Testis (tissue), 3 donors: ENCODE data around the gene CEP85L. TPM values are rescaled to one million over a fixed set of nuclear protein-coding genes. Genes with fewer than 3 reads are reported as not detected.

Source experiments
- DNase-seq: peaks from one replicate; pipeline ENCODE4 v3.0.0-alpha.2; 2019
- H3K27ac ChIP-seq, 2 donors: fragments of 200-600 bp; sonication (generic); one replicate each; pipeline ENCODE4 v1.5.1; 2019
- H3K27me3 ChIP-seq: fragments of 200-600 bp; sonication (generic); one replicate; pipeline ENCODE4 v1.5.1; 2019
- H3K36me3 ChIP-seq: fragments of 200-600 bp; sonication (generic); one replicate; pipeline ENCODE4 v1.5.1; 2017; ENCODE audit warnings: low read depth; ENCODE audit errors: missing control alignments
- H3K4me1 ChIP-seq: fragments of 200-600 bp; sonication (generic); one replicate; pipeline ENCODE4 v1.5.1; 2019
- H3K4me3 ChIP-seq, 2 donors: fragments of 200-600 bp; sonication (generic); one replicate each; pipeline ENCODE4 v1.5.1; 2017 to 2019
- H3K9me3 ChIP-seq: fragments of 200-600 bp; sonication (generic); one replicate; pipeline ENCODE4 v1.5.1; 2017
- CTCF ChIP-seq, 3 experiments: fragments of 450-650 bp in 2 of 3; fragments of 200-600 bp in 1 of 3; sonication (generic) in 1 of 3; IDR thresholded peaks; one replicate each; pipeline ENCODE4 v1.5.1; 2016 to 2019; ENCODE audit warnings: antibody characterized with exemption in 3 of 3, mild to moderate bottlenecking in 2 of 3, moderate library complexity in 1 of 3
- POLR2A ChIP-seq: fragments of 450-650 bp; IDR thresholded peaks from one replicate; pipeline ENCODE4 v1.6.1; 2017; ENCODE audit warnings: antibody characterized with exemption, mild to moderate bottlenecking, moderate library complexity
- WGBS, 2 donors: methylation state at CpG; one replicate each; pipeline ENCODE4 v1.1.5; 2018; 5-methylcytosine and 5-hydroxymethylcytosine counted together
- intact Hi-C: fragments of 100-400 bp; cut with DNase I; formaldehyde crosslinking; loops from one replicate; pipeline ENCODE4 v1.15.1; 2023; ENCODE audit warnings: low total_unique reads
- polyA plus RNA-seq: library from polyadenylated mRNA; stranded (reverse); fragments of 350-450 nt; fragmentation: Illumina TruSeq; extraction: RNeasy Lipid Tissue Mini Kit (QIAGEN cat#74804); gene quantifications from one replicate; pipeline ENCODE4 v1.2.3, GENCODE V29; 2014; ENCODE audit warnings: low read depth, low replicate concordance; ENCODE audit not compliant: insufficient read depth
- total RNA-seq, 2 donors: library from RNA; depleted of rRNA; stranded (reverse); fragments of >200 nt; gene quantifications; one replicate each; pipeline ENCODE4 v1.2.3, GENCODE V29; 2016

CEP85L gene
- total and polyA plus RNA-seq, 3 donors from 2014 or later = 63.7 to 80.7 (median 78.8) TPM

GRCh38 chr6:118663993-118664985, 12.9 kb upstream of the CEP85L start:
- TF ChIP-seq POLR2A = no peak
- TF ChIP-seq CTCF (IDR thresholded peaks at IDR 0.05) = no peak
- H3K36me3 ChIP-seq = no peaks in the 10 kb centered on the region
- H3K27ac ChIP-seq = peak overlapping the region; percentile 38 to 42
- no peaks in the 10 kb centered on the region for H3K27me3 ChIP-seq
- no peak for DNase-seq
- H3K9me3 ChIP-seq = no peaks in the 10 kb centered on the region
- H3K4me1 ChIP-seq = peaks cover 3% of the 10 kb centered on the region
- intact Hi-C loops = no loop called here
- H3K4me3 ChIP-seq = peak overlapping the region in 1 of 2 donors; percentile 21
- WGBS, 2 donors = 60 to 63% methylated on average over 10 of the region's 10 CpGs

DNA sequence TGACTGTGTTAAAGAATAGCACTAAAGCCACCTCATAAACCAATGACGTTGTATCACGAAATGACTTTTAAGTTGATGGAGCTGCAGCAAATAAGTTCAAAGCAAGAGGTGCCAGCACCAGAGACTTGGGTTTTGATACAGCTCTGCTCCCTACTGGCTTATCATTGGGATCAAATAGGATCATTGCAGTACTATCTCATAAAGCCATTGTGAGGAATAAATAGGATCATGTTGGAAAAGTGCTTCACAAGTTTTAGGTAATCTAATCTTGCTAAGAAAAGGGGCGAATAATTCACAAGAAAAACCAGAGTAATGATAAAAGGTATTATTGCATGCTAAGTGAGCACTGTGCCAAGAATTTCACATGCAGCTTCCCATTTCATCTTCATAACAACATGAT, 10.4 kb upstream of the CEP85L start:
- Histone ChIP-seq H3K27ac (no peak overlapping the region), H3K36me3 (no peaks in the 10 kb centered on the region), H3K27me3 (no peaks in the 10 kb centered on the region), H3K9me3 (no peaks in the 10 kb centered on the region), H3K4me1 (peaks cover 3% of the 10 kb centered on the region), H3K4me3 (no peak overlapping the region)
- WGBS, 2 donors = 96 to 97% methylated on average over 3 of the region's 3 CpGs
- intact Hi-C loops = no loop called here
- no peak for TF ChIP-seq CTCF (IDR thresholded peaks at IDR 0.05)
- no peak for TF ChIP-seq POLR2A
- DNase-seq = no peak

DNA sequence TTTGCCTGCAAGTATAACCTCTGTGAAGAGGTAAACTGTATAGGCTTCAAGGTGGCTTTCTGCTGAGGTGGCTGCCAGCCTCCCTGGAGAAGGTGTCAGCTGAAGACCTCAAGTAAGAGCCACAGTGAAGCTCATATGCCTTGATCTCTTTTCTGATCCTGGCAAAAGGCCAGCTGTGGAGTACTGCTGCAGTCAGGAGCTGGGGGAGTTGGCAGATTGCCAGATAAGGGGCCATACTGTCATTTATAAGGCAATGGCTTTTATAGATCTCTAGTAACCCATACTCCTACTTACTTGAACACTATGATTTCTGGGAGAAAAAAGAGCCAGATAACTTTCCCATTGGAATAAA, 8.8 kb upstream of the CEP85L start:
- Histone ChIP-seq H3K4me1 (peaks cover 13% of the 10 kb centered on the region), H3K36me3 (no peaks in the 10 kb centered on the region), H3K27ac (no peak overlapping the region), H3K4me3 (no peak overlapping the region), H3K27me3 (no peaks in the 10 kb centered on the region), H3K9me3 (no peaks in the 10 kb centered on the region)
- DNase-seq = no peak
- TF ChIP-seq CTCF (IDR thresholded peaks at IDR 0.05) (no peak), POLR2A (no peak)
- intact Hi-C loops = no loop called here

- intact Hi-C loops = no loop called here
- 32 to 53% methylated on average over 9 of the region's 9 CpGs for WGBS, 2 donors
- H3K36me3 ChIP-seq = no peaks in the 10 kb centered on the region
- H3K4me3 ChIP-seq = no peak overlapping the region
- no peaks in the 10 kb centered on the region for H3K27me3 ChIP-seq
- no peak for DNase-seq
- no peak overlapping the region for H3K27ac ChIP-seq
- peaks cover 13% of the 10 kb centered on the region for H3K4me1 ChIP-seq
- TF ChIP-seq CTCF (IDR thresholded peaks at IDR 0.05) = no peak
- no peak for TF ChIP-seq POLR2A
- H3K9me3 ChIP-seq = no peaks in the 10 kb centered on the region
Observed at GRCh38 chr6:118659513-118660217, 8.3 kb upstream of the CEP85L start.
